D721Med (cell line): Measurements from ENCODE around the gene RNF113B.

Experiments
- DNase-seq: peaks from one replicate; pipeline ENCODE4 v3.0.0; 2011; ENCODE audit warnings: low spot score; ENCODE audit not compliant: insufficient read length
- FAIRE-seq: peaks from 2 replicates; lab custom pipeline; 2011; peaks lifted over from hg19 to GRCh38; lab: Jason Lieb, UNC
- TF ChIP-seq, protein P1 (sequence below): IDR thresholded peaks from 2 replicates; pipeline ENCODE4 v1.5.1; 2012; ENCODE audit warnings: mild to moderate bottlenecking, control low read depth; ENCODE audit not compliant: insufficient read depth; ENCODE audit errors: missing control alignments

The RNF113B gene

GRCh38 chr13:98215508-98215907, 38.4 kb upstream of the RNF113B start:
- DNase-seq = no peak
- TF ChIP-seq, protein P1, sequence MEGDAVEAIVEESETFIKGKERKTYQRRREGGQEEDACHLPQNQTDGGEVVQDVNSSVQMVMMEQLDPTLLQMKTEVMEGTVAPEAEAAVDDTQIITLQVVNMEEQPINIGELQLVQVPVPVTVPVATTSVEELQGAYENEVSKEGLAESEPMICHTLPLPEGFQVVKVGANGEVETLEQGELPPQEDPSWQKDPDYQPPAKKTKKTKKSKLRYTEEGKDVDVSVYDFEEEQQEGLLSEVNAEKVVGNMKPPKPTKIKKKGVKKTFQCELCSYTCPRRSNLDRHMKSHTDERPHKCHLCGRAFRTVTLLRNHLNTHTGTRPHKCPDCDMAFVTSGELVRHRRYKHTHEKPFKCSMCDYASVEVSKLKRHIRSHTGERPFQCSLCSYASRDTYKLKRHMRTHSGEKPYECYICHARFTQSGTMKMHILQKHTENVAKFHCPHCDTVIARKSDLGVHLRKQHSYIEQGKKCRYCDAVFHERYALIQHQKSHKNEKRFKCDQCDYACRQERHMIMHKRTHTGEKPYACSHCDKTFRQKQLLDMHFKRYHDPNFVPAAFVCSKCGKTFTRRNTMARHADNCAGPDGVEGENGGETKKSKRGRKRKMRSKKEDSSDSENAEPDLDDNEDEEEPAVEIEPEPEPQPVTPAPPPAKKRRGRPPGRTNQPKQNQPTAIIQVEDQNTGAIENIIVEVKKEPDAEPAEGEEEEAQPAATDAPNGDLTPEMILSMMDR = no peak
- FAIRE-seq = no peak

DNA sequence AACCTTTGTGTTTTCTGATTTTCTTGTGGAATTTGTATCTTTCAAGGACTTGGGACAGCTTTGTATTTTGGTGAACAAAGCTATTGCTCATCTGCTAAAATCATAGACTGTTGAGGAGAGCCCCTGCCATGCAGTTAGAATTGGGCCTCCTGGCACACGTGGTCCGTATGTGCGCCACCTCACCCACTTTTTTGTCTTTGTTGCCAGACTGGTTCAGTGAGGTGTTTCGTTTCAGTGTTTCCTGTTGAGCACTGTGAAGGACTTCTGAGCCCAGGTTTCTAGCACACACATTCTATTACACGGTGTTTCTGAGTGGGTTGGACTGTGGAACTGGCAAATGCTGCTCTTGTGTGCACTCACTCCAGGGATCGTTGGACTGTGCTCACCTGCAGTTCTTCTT, 37.6 kb upstream of the RNF113B start:
- no peak for DNase-seq
- TF ChIP-seq, protein P1 = no peak
- no peak for FAIRE-seq

DNA sequence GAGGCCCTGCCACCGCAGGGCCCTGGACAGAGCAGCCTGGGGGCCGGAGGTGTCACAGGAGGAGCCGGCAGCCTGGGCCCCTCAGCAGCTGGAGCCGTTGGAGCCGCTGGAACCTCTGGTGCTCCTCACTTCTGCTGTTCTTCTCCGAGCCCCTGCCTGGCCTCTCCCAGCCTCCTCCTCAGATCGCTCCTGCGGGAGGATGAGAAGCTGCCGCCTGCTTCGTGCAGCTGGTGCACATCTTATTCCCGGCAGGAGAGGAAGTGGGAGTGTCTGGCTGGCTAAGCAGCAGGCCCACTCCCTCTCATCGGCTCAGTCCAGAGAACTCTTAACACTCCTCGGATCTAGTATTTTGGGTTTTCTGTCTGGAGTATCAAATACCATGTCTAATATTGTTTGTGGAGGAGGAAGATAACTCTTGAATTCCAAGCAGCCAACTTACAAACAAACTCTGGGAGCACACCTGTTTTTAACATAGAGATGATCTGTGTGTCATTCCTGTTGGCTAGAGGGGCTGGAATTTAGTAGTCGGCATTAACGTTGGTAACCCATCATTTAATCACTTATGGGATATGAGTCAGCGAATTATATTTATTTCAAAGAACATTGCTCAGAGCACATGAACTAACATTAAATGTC, 37.1 kb upstream of the RNF113B start:
- DNase-seq (no peak), FAIRE-seq (no peak)
- TF ChIP-seq, protein P1 = no peak

GRCh38 chr13:98213354-98213753, 36.3 kb upstream of the RNF113B start:
- DNase-seq (no peak), FAIRE-seq (no peak)
- TF ChIP-seq, protein P1 = no peak

GRCh38 chr13:98212763-98213162, 35.7 kb upstream of the RNF113B start:
- TF ChIP-seq, protein P1 = no peak
- FAIRE-seq = no peak
- DNase-seq = no peak

- TF ChIP-seq, protein P1 = no peak
- DNase-seq = no peak
- FAIRE-seq = no peak
Measured at GRCh38 chr13:98208606-98209005, 31.5 kb upstream of the RNF113B start.

DNA sequence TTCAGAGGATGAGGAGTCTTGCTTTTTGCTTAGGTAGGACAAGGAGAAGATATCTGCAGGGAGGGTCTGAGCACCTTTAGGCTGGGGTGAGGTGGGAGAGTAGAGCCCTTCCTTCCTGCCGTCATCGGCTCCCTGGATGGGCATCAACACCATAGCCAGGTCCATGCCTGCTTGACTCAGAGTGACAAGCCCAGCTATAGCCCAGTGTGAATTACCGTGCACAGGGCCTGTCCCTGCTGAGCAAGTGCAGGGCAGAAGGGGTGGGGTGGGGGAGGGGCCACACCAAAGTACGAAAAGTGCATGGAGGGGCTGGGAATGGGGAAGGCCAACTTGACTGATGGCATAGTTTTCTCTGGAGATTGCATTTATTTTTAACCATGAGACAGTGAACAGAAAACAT, 30.3 kb upstream of the RNF113B start:
- FAIRE-seq (no peak), DNase-seq (no peak)
- TF ChIP-seq, protein P1 = no peak
